H1 (cell line): Measurements from ENCODE around the gene RNF224. TPM values are rescaled to one million over a fixed set of nuclear protein-coding genes. Genes with fewer than 3 reads are reported as not detected.

ENCODE experiments used
- ASH2L ChIP-seq: fragments of 200-600, 300-600 bp; sonication (generic); IDR thresholded peaks from one replicate; pipeline ENCODE4 v1.7.1; 2017; ENCODE audit warnings: low read length
- BACH1 ChIP-seq: IDR thresholded peaks from 2 replicates; pipeline ENCODE4 v1.6.1; 2012; ENCODE audit warnings: low read length, improper control_type of control experiment
- CHD2 ChIP-seq: IDR thresholded peaks from 2 replicates; pipeline ENCODE4 v1.6.1; 2012; ENCODE audit warnings: low read length, improper control_type of control experiment
- CTBP2 ChIP-seq: IDR thresholded peaks from 2 replicates; pipeline ENCODE4 v1.7.0; 2011; ENCODE audit warnings: borderline replicate concordance, mild to moderate bottlenecking, moderate library complexity, mixed read lengths, low read length; ENCODE audit not compliant: insufficient read depth, insufficient read length
- EGR1 ChIP-seq: IDR thresholded peaks from 2 replicates; pipeline ENCODE4 v1.6.1; 2011; ENCODE audit warnings: low read depth, low read length, borderline replicate concordance
- EZH2 ChIP-seq: fragments of 200-600 bp; sonication (generic); IDR thresholded peaks from 2 replicates; pipeline ENCODE4 v1.7.1; 2012; ENCODE audit warnings: low read depth, mild to moderate bottlenecking, moderate library complexity, low read length, inconsistent platforms; ENCODE audit not compliant: severe bottlenecking
- HDAC2 ChIP-seq, 2 experiments: fragments of 300-600 bp in 1 of 2; sonication (generic) in 1 of 2; IDR thresholded peaks; 2 replicates each; pipeline ENCODE4 v1.6.1; 2011 to 2012; ENCODE audit warnings: low read depth in 2 of 2, low read length in 2 of 2, mild to moderate bottlenecking in 2 of 2, moderate library complexity in 2 of 2, borderline replicate concordance in 1 of 2, inconsistent platforms in 1 of 2
- KDM5A ChIP-seq: fragments of 200-600 bp; IDR thresholded peaks from 2 replicates; pipeline ENCODE4 v1.7.1; 2012; ENCODE audit warnings: mild to moderate bottlenecking, low read length, inconsistent platforms, mixed read lengths
- NANOG ChIP-seq: IDR thresholded peaks from 2 replicates; pipeline ENCODE4 v1.6.1; 2011; ENCODE audit warnings: low read length, low read depth, mild to moderate bottlenecking, inconsistent platforms; ENCODE audit not compliant: insufficient read depth, poor library complexity, severe bottlenecking
- NRF1 ChIP-seq: IDR thresholded peaks from 2 replicates; pipeline ENCODE4 v1.6.1; 2011; ENCODE audit warnings: mild to moderate bottlenecking, low read depth, low read length, improper control_type of control experiment
- POLR2A ChIP-seq, 2 experiments: IDR thresholded peaks; 1 replicate in 1 of 2; 2 replicates in 1 of 2; pipeline ENCODE4 v1.6.1; 2011; ENCODE audit warnings: low read depth in 2 of 2, low read length in 2 of 2, mild to moderate bottlenecking in 2 of 2; ENCODE audit errors: control extremely low read depth in 1 of 2
- SIN3A ChIP-seq, 2 experiments: IDR thresholded peaks in 1 of 2; conservative IDR thresholded peaks in 1 of 2; 2 replicates each; pipeline ENCODE4 v1.6.1; 2011 to 2012; ENCODE audit warnings: low read length in 2 of 2, improper control_type of control experiment in 1 of 2, low read depth in 1 of 2, mild to moderate bottlenecking in 1 of 2
- SIRT6 ChIP-seq: IDR thresholded peaks from one replicate; pipeline ENCODE4 v1.7.1; 2012; ENCODE audit warnings: low read length, inconsistent platforms
- SP1 ChIP-seq: IDR thresholded peaks from 2 replicates; pipeline ENCODE4 v1.6.1; 2011; ENCODE audit warnings: low read depth, low read length
- SUZ12 ChIP-seq: fragments of 200-600 bp; sonication (generic); IDR thresholded peaks from 2 replicates; pipeline ENCODE4 v1.6.1; 2012; ENCODE audit warnings: mild to moderate bottlenecking, inconsistent platforms, low read length, moderate library complexity, mixed read lengths
- YY1 ChIP-seq: IDR thresholded peaks from 2 replicates; pipeline ENCODE4 v1.6.1; 2011; ENCODE audit warnings: low read depth, mild to moderate bottlenecking, low read length
- polyA plus RNA-seq, 7 experiments: library from polyadenylated mRNA; depleted of rRNA in 3 of 7; stranded (reverse) in 5 of 7; unstranded in 2 of 7; fragments of >200 nt in 5 of 7; fragments of 200-250 nt in 2 of 7; gene quantifications; 1 replicate in 5 of 7; 2 replicates in 1 of 7; 4 replicates in 1 of 7; pipeline versions ENCODE4 v1.2.1 to v1.2.3, GENCODE V29; 2011 to 2013; ENCODE audit warnings: missing spikeins in 2 of 7, mixed read lengths in 2 of 7
- total RNA-seq: library from RNA; stranded (reverse); fragmentation: NEBNext Ultra II Directional; extraction: Animal tissue kit (Norgen Biotek cat#: 25700); gene quantifications from 2 replicates; pipeline ENCODE4 v1.2.1, GENCODE V29; 2021
- TF ChIP-seq, protein P1 (sequence below): IDR thresholded peaks from 2 replicates; pipeline ENCODE4 v1.6.1; 2011; ENCODE audit warnings: low read depth, mild to moderate bottlenecking, low read length; ENCODE audit not compliant: insufficient read depth
- TF ChIP-seq, protein P2 (sequence below): IDR thresholded peaks from 2 replicates; pipeline ENCODE4 v1.6.1; 2011; ENCODE audit warnings: low read length, improper control_type of control experiment
- TF ChIP-seq, protein P3 (sequence below): IDR thresholded peaks from 2 replicates; pipeline ENCODE4 v1.6.1; 2012; ENCODE audit warnings: low read length, inconsistent platforms

The RNF224 gene
- total and polyA plus RNA-seq, 2 of the 8 experiments (the other 6 are each of a cell fraction or from before 2014, with no cell fraction given), result 0.24 TPM; not detected in 1

DNA sequence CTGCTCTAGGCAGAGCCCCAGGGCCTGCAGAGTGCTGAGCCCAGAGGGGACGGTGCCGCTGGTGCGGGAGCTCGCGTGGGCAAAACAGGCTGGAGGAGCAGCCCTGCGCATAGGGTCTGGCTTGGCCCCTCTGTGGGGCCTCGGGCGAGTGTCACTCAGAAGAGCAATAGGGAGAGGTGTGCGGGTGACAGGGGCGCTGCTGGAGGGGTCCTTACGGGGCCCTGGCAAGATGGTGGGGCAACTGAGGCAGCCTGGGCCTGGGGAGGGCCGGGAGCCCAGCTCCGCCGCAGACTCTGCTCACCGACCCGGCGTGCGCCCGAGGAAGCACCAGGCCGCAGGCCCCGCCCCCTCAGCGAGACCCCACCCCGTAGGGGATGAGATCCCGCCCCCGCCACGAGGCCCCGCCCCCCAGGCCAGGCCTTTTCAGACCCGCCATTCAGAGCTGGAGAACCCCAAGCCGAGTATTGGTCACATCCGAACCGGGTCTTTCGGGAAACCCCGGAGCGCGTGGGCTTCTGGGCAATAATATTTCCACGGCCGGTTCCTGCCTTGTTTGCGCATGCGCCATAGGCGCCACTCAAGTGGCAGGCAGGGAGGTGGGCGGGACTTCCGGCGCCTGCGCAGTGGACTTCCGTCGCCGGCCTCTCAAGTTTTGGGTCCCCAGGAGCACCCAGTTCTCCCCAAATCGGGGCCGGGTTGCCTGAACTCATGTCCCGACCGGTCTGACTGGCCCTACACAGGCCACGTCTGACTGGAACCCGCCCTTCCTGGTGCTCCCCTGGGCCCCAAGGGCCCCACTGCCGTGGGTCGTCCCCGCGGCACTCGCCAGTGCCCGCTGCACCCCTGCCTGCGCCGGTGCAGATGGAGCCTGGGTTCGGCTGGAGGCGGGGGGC is 4.0 kb upstream of the RNF224 start (continued):
- TF ChIP-seq SIN3A (conservative IDR thresholded peaks at IDR 0.05 in 1 of 2, IDR thresholded peaks at IDR 0.05 in 1 of 2; ENCODE audit: low read depth in 1 of 2, low read length in 2 of 2), result peak in 1 of 2 experiments; percentile 62; a peak in 2 of 4 replicates
- TF ChIP-seq, protein P1, sequence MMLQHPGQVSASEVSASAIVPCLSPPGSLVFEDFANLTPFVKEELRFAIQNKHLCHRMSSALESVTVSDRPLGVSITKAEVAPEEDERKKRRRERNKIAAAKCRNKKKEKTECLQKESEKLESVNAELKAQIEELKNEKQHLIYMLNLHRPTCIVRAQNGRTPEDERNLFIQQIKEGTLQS, result no peak
- no peak for TF ChIP-seq SIRT6
- TF ChIP-seq EZH2, result peak; percentile 55
- TF ChIP-seq YY1, result peak; percentile 54; the same call in 1 of the 2 replicates
- TF ChIP-seq, protein P2, sequence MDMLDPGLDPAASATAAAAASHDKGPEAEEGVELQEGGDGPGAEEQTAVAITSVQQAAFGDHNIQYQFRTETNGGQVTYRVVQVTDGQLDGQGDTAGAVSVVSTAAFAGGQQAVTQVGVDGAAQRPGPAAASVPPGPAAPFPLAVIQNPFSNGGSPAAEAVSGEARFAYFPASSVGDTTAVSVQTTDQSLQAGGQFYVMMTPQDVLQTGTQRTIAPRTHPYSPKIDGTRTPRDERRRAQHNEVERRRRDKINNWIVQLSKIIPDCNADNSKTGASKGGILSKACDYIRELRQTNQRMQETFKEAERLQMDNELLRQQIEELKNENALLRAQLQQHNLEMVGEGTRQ, result no peak
- TF ChIP-seq EGR1, result peak; percentile 50
- TF ChIP-seq POLR2A (IDR thresholded peaks at IDR 0.05; ENCODE audit: control extremely low read depth in 1 of 2, low read depth in 2 of 2, low read length in 2 of 2), result peak in 1 of 2 experiments; percentile 53; a peak in 1 of 3 replicates
- TF ChIP-seq BACH1, result peak; percentile 73
- no peak for TF ChIP-seq NANOG
- peak; percentile 69 for TF ChIP-seq NRF1
- TF ChIP-seq HDAC2 (IDR thresholded peaks at IDR 0.05; ENCODE audit: borderline replicate concordance in 1 of 2, low read depth in 2 of 2, low read length in 2 of 2), result peak in 1 of 2 experiments; percentile 84; a peak in 1 of 4 replicates
- peak; percentile 30; the same call in 1 of the 2 replicates for TF ChIP-seq KDM5A
- TF ChIP-seq CHD2, result 0 out of 2 replicates have a peak, but pooled peaks have one; percentile 13
- no peak for TF ChIP-seq SUZ12
- peak; percentile 93 for TF ChIP-seq SP1
- TF ChIP-seq ASH2L, result peak; percentile 21
- TF ChIP-seq, protein P3, sequence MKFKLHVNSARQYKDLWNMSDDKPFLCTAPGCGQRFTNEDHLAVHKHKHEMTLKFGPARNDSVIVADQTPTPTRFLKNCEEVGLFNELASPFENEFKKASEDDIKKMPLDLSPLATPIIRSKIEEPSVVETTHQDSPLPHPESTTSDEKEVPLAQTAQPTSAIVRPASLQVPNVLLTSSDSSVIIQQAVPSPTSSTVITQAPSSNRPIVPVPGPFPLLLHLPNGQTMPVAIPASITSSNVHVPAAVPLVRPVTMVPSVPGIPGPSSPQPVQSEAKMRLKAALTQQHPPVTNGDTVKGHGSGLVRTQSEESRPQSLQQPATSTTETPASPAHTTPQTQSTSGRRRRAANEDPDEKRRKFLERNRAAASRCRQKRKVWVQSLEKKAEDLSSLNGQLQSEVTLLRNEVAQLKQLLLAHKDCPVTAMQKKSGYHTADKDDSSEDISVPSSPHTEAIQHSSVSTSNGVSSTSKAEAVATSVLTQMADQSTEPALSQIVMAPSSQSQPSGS, result 0 out of 2 replicates have a peak, but pooled peaks have one; percentile 31
- no peak for TF ChIP-seq CTBP2
